Astrocyte (in vitro differentiated cells and primary cell): ENCODE results near the gene IKZF2.

ENCODE experiments used
- CTCF ChIP-seq: IDR thresholded peaks from 2 replicates; pipeline ENCODE4 v1.5.1; 2011; ENCODE audit warnings: low read depth, mild to moderate bottlenecking, inconsistent platforms, low read length, moderate library complexity; ENCODE audit not compliant: insufficient read depth
- EZH2 ChIP-seq: IDR thresholded peaks from 2 replicates; pipeline ENCODE4 v1.6.1; 2012; ENCODE audit warnings: mild to moderate bottlenecking, low read length, inconsistent platforms; ENCODE audit not compliant: insufficient read depth

- TF ChIP-seq CTCF (no peak), EZH2 (no peak)
Measured at GRCh38 chr2:213185147-213185822, 33.9 kb upstream of the IKZF2 start.
